GM18951 (cell line): ENCODE results near the gene LHX8.
"Not testable (repeated sequence)": the region's sequence is repeated elsewhere in the genome, so short reads cannot be mapped to it uniquely, and the experiment has no call there.

ENCODE experiments used
- POLR2A ChIP-seq: IDR thresholded peaks from 4 replicates; pipeline ENCODE4 v1.6.1; 2011; ENCODE audit warnings: mild to moderate bottlenecking; ENCODE audit not compliant: insufficient read length, insufficient read depth; ENCODE audit errors: extremely low read depth
- in situ Hi-C: fragments of 300-500 bp; cut with MboI; formaldehyde crosslinking; loops from one replicate; pipeline ENCODE4 v1.12.0; 2022; ENCODE audit warnings: low sequenced_read_pairs, mixed read lengths, inconsistent platforms; ENCODE audit not compliant: unreplicated experiment

LHX8 gene

DNA sequence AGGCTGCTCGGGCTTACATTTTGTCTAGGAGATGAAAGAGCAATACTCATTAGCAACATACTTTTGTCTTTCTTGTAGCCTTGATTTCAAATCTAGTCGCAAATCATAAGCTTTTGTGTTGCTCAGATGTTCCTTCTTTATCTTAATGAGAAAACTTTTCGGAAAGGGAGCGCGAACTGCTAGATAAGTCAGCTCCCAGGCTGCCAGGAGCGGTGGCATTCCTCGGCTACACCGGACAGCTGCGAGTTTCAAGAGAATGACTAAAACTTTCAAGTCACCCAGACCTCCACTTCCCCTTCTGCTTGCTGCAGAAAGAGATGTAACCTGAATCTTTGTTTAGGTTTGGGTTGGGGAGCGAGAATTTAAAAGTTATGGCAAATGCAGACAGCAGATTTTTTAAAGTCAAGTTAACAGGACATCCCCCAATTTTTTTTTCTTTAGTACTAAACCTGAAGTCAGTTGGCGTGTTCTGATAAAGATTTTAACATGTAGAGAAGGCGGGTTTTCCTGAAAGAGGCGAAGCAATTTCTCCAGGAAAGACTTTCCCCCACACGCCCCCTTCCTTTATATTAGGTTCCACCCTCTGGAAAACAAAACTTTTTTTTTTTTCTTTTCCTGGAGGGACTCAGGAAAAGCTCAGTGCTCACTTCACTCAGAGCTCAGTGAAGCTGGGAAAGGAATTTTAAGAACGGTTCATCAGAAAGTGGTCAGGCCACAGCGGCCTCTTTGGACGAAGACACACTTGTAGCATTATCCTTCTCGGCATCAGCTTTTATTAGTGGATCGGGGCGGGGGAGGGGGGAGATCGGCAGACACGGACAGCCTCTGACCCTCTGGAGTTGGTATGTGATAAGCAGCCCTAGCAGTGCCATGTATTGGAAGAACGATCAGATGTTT lies at the start of gene LHX8:
Gene LHX8, plus strand, starts transcription at position 639 of the 897 bp plus-strand sequence. CDS start 2,227 bp downstream, outside the sequence.
- in situ Hi-C loops: no loop called here
- no peak for TF ChIP-seq POLR2A

DNA sequence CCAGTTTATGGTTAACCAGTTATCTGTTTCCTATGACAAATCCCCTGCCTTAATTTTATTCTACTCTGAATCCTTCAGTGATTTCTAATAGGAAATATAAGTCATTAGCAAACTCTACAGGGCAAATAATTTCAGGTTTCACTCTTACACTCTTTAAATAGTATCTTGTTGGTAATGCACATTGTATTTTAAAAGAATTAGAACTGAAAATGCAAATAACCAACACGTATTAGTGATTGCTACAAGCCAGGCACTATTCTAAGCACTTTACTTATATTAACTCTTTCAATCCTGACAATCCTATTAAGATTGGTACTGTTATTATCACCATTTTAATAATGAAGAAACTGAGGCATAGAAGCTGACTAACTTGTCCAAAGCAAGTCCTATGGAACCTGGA lies 48.3 kb upstream of the LHX8 start:
- TF ChIP-seq POLR2A: no peak
- in situ Hi-C loops: no loop called here

DNA sequence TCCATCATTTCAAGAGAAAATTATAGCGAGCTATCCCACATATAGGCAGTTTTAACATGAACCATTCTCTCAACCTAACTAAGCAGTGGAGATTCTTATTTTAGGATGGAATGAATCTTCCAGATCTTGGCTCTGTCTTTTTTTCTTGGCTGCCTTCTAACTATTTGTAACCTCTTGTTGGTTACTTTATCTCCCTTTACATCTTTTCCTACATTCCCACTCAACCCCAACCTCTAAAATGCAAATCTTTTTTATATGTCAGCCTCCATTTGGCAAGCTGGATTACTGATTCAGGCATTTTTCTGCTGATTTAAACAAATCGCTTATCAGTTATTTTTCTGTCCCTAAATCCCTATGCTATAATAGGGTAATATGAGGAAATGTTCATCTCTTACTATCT lies 46.9 kb upstream of the LHX8 start:
- in situ Hi-C loops: no loop called here
- no peak for TF ChIP-seq POLR2A

- in situ Hi-C loops: no loop called here
- TF ChIP-seq POLR2A: no peak
Measured at GRCh38 chr1:75092141-75092540, 42.0 kb upstream of the LHX8 start.

DNA sequence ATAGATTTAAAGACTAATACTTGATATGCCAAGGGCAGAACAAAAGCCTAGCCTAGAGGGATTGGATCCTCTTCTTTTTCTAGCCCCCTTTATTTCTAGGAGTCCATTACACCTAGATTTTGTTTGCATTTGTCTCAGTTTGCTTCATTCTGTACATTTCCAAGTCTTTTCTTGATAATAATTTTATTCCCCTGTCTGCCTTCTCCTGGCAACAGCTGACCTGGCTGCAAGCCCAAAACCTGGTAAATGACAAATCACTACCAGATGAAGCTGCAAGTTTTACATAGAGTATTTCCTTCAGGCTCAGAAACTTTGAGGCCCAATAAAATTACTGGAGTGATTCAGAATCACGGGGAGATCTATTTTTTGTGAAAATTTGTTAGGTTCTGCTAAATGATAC lies 36.5 kb upstream of the LHX8 start:
- no peak for TF ChIP-seq POLR2A
- in situ Hi-C loops: no loop called here

GRCh38 chr1:75099581-75099980 lies 34.6 kb upstream of the LHX8 start:
- in situ Hi-C loops: no loop called here
- no peak for TF ChIP-seq POLR2A

DNA sequence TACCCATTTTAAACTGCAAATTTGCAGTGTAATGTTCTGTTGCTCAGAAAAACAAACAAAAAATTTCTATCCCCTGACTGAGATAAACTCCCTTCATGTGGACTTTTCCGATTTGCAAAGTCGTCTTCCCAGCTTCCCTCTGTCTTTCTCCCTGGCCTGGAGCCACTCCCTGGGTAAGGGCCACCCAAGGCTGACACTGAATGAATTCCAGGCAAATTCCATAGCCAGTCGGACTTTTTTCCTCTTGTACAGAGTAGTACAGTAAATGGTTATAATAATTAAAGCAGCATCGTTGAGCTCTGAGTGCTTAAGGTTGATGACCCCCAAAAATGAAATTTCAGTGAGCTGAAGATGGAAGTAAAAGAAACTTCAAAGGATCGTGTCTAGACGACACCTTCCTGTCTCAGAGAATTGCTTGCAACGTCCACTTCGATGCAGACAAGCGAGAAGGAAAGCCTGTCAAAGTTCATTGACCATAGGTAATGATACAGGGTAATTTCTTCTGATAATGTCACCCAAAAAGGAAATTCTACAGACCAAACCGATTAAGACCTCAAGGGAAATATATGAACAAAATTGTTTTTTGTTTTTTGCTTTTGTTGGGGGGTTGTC lies 33.6 kb upstream of the LHX8 start:
- no peak for TF ChIP-seq POLR2A
- in situ Hi-C loops: no loop called here

- in situ Hi-C loops: not testable (repeated sequence)
Measured at GRCh38 chr1:75112362-75112951, 21.7 kb upstream of the LHX8 start.

DNA sequence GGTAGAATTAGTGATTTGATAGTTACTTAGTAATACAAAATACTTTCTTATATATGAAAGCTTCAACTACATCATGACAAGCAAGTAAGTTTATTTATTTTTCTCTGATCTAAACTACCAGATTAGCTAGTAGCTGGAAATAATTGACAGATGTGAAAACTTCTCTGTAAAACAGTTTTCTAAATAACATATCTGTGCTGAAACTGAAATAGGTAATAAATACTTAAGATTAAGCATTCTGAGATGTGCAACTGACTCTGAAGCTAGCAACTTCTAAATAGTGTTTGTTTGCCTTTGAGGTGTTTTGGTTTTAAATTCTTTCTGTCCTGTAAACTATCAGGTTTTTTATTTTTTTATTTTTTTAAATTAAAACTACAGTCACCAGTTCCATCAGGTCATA lies 18.5 kb upstream of the LHX8 start:
- in situ Hi-C loops: no loop called here
- no peak for TF ChIP-seq POLR2A

DNA sequence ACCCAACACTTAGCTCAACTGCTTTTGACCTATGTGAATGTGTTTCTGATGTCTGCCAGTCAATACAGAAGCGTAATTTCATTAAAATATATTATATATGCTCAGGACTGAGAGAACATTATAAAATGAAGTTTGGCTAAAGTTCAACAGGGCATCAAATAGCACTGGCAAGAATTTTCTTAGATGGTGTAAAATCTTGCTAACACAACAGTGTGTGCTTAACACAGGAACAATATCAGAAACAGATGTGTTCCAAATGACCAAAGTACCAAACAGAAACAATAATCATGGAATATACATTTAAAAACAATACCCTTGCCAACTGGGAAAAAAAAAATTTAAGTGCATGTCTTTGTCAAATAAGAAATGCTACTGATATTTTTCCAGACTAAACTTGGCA lies 10.4 kb upstream of the LHX8 start:
- no peak for TF ChIP-seq POLR2A
- in situ Hi-C loops: no loop called here

DNA sequence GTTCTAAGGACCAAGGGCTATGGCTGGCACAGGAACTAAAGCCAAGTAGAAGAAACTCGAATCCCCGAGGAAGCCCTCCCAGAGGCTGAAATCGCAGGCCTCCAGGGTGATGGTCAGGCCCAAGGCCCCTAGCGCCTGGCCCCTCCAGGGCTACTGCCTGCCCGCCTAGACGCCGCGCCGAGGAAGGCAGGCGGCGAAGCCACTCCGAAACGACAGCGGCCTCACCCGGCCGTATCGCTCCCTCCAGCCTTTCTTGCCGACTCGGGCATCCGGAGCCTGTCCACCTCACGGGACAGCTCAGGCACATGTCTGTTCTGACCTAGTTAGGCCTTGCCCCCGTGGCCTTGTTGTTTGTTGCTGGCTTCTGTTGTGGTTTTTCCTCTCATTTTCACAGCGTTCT lies 9.7 kb upstream of the LHX8 start:
- in situ Hi-C loops: no loop called here
- TF ChIP-seq POLR2A: no peak

DNA sequence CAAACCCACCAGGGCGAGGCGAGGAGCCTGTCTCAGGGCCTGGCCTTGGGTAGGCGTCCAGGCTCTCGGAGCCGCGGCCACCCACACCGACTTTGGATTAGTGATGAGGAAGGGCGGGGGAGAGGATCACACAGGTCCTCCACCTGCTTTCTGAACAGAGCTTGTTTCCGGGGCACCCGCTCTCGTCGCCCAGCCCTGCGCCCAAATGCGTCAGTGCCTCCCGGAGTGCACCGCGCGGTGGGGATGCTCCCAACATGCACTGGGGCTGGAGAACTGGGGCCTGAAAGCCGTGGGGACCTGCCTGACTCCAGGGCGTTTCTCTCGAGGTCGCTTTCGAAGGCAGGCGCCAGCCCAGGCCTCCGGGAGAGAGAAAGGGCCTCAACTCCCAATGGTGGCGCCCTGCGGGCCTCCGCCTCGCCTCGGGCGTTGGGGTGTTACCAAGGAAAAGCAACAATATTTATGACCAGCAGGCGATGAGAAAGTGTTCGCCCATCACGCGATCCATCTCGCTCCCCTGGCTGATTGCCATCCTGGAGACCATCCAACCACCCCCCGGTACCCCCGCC lies 8.9 kb upstream of the LHX8 start:
- TF ChIP-seq POLR2A: no peak
- in situ Hi-C loops: no loop called here

DNA sequence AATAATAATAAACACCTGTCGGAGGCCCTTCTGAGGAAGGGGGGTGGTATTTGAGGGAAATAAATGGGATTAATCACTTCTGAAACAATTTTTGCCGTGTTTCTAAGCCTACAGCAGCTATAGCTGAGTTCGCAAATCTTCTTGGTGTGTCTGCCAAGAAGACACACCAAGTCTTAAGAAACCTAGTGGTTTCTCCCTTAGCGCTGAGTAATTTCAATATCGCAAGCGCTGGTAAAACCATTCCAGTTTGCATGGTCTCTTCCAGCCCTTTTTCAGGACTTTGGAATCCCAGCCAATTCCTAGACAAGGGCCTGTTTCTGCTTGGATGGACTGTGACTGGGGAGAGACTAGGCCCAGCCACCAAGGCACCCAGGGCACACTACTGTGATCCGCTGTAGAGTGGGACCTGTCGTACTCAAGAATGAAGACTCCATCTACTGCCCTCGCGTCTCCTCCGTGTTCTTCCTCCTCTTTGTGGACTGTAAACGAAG lies 7.5 kb upstream of the LHX8 start:
- TF ChIP-seq POLR2A: no peak
- in situ Hi-C loops: no loop called here

- in situ Hi-C loops: no loop called here
- no peak for TF ChIP-seq POLR2A
Measured at GRCh38 chr1:75127916-75128717, 6.1 kb upstream of the LHX8 start.
